Measurements from ENCODE around the gene ACTRT2.

GRCh38 chr1:3066250-3066711, 45.0 kb downstream of the ACTRT2 start:
- TF ChIP-seq POLR2A (IDR thresholded peaks at IDR 0.05): no peak
- no peak for TF ChIP-seq EP300 (IDR thresholded peaks at IDR 0.05)
